HG03280 (cell line): ENCODE results near the gene NFIX.
"Not testable (repeated sequence)": the region's sequence is repeated elsewhere in the genome, so short reads cannot be mapped to it uniquely, and the experiment has no call there.

ENCODE experiments used
- ATAC-seq: cut with Tn5 transposase; IDR thresholded peaks from one replicate; pipeline ENCODE4 v1.9.1; 2021; ENCODE audit warnings: mild to moderate bottlenecking, moderate library complexity; ENCODE audit not compliant: unreplicated experiment

Gene NFIX

GRCh38 chr19:12994701-12995595 lies at the start of gene NFIX:
Gene NFIX (plus strand): TSS chr19:12995475. CDS start chr19:12995838, 363 bp downstream.
- ATAC-seq = no peak

GRCh38 chr19:12945479-12946091 lies 49.7 kb upstream of the NFIX start, which contains the start of gene RAD23A:
Gene RAD23A (plus strand): TSS chr19:12945862. CDS start chr19:12945949, 87 bp downstream.
- ATAC-seq = peak; percentile 81

- ATAC-seq = peak; percentile 36
Observed at GRCh38 chr19:12946092-12946721, 49.1 kb upstream of the NFIX start.

GRCh38 chr19:12946731-12947496 lies 48.4 kb upstream of the NFIX start:
- ATAC-seq = no peak

GRCh38 chr19:12947702-12948611 lies 47.3 kb upstream of the NFIX start:
- no peak for ATAC-seq

GRCh38 chr19:12948612-12949362 lies 46.5 kb upstream of the NFIX start:
- no peak for ATAC-seq

GRCh38 chr19:12949363-12950283 lies 45.7 kb upstream of the NFIX start:
- ATAC-seq = no peak

GRCh38 chr19:12952050-12952449 lies 43.2 kb upstream of the NFIX start:
- not testable (repeated sequence) for ATAC-seq

GRCh38 chr19:12952488-12953137 lies 42.7 kb upstream of the NFIX start:
- no peak for ATAC-seq

- no peak for ATAC-seq
Observed at GRCh38 chr19:12953138-12953798, 42.0 kb upstream of the NFIX start.

- no peak for ATAC-seq
Observed at GRCh38 chr19:12953799-12954611, 41.3 kb upstream of the NFIX start.

- ATAC-seq = no peak
Observed at GRCh38 chr19:12954612-12954962, 40.7 kb upstream of the NFIX start.

GRCh38 chr19:12955575-12955974 lies 39.7 kb upstream of the NFIX start:
- not testable (repeated sequence) for ATAC-seq

GRCh38 chr19:12955996-12956395 lies 39.3 kb upstream of the NFIX start:
- no peak for ATAC-seq

GRCh38 chr19:12956446-12957388 lies 38.6 kb upstream of the NFIX start, which contains the start of gene GADD45GIP1:
Gene GADD45GIP1 (minus strand): TSS chr19:12957223. CDS start chr19:12957212, 11 bp downstream.
- peak; percentile 76 for ATAC-seq
